ENCODE data around the gene NBR1.
"Not testable (repeated sequence)": the region's sequence is repeated elsewhere in the genome, so short reads cannot be mapped to it uniquely, and the experiment has no call there.

Gene NBR1

DNA sequence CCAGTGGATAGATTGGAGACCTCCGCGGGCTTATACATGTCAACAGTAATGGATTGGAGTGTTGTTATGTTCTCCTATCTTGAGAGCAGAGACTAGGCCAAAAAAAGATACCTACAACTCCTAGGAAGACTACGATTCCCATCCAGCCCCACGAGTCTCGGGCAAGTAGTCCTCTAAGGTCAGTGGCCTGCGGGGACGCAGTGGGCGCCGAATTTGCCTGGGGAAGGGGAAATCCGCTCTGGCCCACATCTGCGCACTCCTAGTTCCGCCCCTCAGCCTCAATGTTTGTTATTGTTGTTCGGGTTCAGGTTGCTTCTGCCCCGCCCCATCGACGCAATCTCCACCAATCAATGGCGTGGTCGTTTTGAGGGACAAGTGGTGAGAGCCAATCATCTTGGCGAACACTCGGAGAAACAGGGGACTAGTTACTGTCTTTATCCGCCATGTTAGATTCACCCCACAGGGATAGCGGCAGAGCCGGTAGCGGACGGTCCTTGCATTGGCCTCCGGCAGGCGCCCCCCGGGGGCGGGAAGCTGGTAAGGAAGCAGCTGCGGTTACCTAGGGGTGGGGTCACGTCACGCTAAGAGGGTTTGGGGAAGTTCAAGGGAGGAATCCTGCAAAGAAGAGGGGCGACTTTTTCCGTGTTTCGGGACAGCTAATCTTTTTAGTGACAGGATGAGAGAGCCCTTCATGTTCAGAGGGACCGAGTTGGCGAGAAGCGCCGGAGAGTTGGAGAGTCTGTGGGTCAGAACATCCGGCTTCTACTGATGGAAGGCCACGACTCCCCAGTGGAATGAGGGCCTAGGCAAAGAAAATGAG lies at the start of gene NBR1:
Gene NBR1 (plus strand): TSS at position 449 of the 820 bp plus-strand sequence. CDS start 4,586 bp downstream, outside the sequence.
- DNase-seq (ENCODE audit: low read depth in 2 of 3, low spot score in 2 of 3): peak; percentile 75 to 91 (median 82)

GRCh38 chr17:43125133-43125966 lies 45.7 kb upstream of the NBR1 start, which contains the start of gene BRCA1:
Gene BRCA1 (minus strand): TSS chr17:43125364. CDS start chr17:43124096, 1,268 bp downstream.
- DNase-seq (ENCODE audit: low read depth in 2 of 3, low spot score in 2 of 3): peak; percentile 78 to 92 (median 79)

GRCh38 chr17:43125967-43126910 lies 44.8 kb upstream of the NBR1 start:
- no peak for DNase-seq (ENCODE audit: low read depth in 2 of 3, low spot score in 2 of 3)

DNA sequence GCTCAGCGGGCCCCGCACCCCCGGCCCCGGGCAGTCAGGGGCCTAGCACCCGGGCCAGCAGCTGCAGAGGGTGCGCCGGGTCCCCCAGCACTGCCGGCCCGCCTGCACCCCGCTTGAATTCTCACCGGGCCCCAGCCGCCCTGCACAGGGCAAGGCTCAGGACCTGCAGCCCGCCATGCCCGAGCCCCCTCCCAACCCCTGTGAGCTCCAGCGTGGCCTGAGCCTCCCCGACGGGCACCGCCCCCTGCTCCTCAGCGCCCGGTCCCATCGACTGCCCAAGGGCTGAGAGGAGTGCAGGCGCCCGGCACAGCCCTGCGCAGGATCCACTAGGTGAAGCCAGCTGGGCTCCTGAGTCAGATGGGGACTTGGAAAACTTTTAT lies 44.1 kb upstream of the NBR1 start:
- no peak for DNase-seq (ENCODE audit: low read depth in 2 of 3, low spot score in 2 of 3)

- not testable (repeated sequence) for DNase-seq (ENCODE audit: low read depth in 2 of 3, low spot score in 2 of 3)
Measured at GRCh38 chr17:43127333-43127876, 43.6 kb upstream of the NBR1 start.

- no peak for DNase-seq (ENCODE audit: low read depth in 2 of 3, low spot score in 2 of 3)
Measured at GRCh38 chr17:43129671-43130010, 41.4 kb upstream of the NBR1 start.

DNA sequence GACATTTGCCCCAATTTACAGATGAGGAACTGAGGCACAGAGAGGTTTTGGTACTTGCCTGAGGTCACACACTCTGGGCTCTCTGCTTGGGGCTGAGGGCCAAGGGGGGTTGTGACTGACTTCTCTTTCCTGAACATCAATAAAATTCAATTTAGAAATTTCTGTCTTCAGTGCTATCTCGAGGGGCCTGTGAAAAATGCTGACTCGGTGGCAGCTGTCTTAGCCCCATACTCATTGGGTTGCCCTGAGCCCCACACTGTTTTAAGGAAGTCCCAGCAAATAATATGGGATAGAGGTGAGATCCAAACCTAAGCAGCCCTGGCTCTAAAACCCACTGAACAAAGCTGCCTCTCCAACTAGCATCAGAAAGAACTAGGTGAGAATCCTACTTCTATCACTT lies 38.9 kb upstream of the NBR1 start:
- no peak for DNase-seq (ENCODE audit: low read depth in 2 of 3, low spot score in 2 of 3)

- not testable (repeated sequence) for DNase-seq (ENCODE audit: low read depth in 2 of 3, low spot score in 2 of 3)
Measured at GRCh38 chr17:43133439-43133838, 37.6 kb upstream of the NBR1 start.

DNA sequence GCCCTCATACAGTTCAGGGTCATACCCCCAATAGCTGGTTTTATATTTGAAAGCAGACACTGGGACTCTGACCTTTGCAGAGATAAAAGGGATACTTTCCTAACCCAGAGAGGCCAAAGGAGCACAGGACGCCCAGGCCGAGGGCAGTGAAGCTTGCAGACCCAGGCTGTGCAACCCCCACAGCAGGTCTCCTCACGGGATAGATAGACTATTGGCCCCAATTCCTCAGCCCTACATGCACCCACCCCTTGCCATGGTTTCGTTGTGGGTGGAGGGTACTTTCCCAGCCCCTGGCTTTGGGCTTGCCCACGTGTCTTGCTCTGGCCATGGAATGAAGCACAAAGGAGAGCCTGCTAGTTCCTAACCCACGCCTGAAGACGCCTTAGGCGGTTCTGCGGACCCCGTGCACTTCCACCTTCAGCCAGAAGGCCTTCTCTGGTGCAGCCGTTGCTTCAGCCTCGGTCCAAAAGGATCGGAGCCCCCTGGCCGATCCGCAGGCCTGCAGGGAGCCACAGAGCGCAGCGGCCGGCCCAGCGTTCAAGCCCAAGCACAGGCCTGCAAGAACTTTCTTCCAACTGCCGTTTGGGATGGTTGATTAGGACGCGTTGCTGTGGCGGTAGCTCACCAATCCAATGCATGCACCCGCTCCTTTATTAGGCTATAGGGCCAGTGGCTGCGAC lies 36.1 kb upstream of the NBR1 start:
- no peak for DNase-seq (ENCODE audit: low read depth in 2 of 3, low spot score in 2 of 3)

- DNase-seq (ENCODE audit: low read depth in 2 of 3, low spot score in 2 of 3): no peak
Measured at GRCh38 chr17:43135454-43135819, 35.6 kb upstream of the NBR1 start.

DNA sequence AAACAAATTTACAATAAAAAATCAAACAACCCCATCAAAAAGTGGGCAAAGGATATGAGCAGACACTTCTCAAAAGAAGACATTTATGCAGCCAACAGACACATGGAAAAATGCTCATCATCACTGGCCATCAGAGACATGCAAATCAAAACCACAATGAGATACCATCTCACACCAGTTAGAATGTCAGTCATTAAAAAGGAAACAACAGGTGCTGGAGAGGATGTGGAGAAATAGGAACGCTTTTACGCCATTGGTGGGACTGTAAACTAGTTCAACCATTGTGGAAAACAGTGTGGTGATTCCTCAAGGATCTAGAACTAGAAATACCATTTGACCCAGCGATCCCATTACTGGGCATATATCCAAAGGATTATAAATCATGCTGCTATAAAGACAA lies 34.4 kb upstream of the NBR1 start:
- DNase-seq (ENCODE audit: low read depth in 2 of 3, low spot score in 2 of 3): not testable (repeated sequence)

DNA sequence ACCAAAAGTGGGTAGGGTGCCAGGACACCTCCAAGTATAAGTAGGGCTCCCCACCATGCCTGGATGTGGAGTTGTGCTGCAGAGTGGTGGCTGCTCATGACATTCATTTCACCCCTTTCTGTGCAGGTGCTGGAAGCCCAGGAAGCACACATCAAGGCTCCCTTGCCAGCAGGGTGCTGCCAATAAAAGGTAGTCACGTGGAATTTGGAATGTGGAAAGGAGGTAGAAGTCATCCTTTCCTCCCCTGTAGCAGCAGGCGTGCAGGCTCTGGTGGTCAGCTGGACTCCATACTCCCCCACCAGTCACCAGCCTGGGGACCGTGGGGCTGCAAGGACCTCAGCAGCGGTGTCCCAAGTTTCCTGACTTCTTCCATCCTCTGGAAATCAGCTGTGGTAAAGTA lies 32.5 kb upstream of the NBR1 start:
- DNase-seq (ENCODE audit: low read depth in 2 of 3, low spot score in 2 of 3): not testable (repeated sequence)

DNA sequence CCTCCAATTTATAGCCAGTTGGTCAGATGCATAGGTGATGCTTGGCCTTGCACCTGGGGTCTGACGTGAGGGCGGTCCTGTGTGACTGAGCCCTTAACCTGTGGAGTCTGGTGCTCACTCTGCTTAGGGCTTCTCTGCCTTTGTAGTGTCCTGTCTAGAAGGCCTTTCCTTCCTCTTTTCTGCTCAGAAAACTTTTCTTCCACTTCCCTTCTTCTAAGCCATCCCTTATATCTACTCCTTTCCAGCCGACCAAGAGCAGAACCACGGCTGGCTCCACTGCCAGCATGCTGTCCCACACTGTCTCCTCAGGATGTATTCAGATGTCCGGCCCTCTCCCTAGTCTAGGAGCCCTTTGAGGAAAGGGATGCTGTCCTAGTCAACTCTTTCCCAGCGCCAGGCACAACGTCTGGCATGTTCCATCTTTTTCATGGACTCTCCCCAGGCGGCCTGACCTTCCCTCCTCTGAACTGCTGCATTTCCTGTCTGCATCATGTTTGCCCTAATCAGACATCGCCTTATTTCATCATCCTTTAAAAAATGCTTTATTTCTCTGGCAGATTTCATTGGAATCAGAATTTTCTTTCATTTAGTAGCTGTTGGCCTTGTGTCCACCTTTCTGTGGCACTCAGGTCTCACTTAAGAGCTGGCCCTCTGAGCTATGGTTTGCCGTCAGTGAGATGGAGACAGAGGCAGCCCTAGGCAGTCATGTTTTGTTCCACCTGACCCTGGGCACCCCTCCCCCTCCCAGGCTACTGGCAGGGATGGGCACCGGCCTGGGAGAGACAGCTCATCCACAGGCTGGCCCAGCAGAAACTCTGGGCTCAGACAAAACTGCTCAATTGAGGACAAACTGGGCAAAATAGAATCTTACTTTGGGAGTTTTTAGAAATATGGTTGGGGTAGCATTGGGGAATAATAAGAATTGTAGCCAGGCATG lies 30.4 kb upstream of the NBR1 start:
- DNase-seq (ENCODE audit: low read depth in 2 of 3, low spot score in 2 of 3): no peak

- no peak for DNase-seq (ENCODE audit: low read depth in 2 of 3, low spot score in 2 of 3)
Measured at GRCh38 chr17:43142153-43142552, 28.9 kb upstream of the NBR1 start.

- DNase-seq (ENCODE audit: low read depth in 2 of 3, low spot score in 2 of 3): no peak
Measured at GRCh38 chr17:43143201-43143600, 27.8 kb upstream of the NBR1 start.

DNA sequence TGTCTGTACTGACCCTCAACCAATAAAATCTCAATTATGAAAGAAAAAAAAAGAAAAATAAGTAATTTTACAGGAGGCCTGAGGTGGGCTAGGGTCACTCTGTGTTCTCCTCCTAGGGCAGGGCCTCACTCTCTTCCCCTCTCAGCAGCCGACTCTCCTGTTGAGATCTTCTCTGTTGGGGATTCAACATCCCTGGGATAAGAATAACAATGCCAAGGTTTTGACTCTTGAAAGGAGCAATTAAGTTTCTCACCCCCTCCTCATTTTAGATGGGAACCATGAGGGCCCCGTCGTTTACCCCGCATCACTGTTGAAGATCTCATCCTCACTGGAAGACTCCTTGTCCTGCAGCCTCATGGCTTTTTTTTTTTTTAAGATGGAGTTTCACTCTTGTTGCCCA lies 24.4 kb upstream of the NBR1 start:
- no peak for DNase-seq (ENCODE audit: low read depth in 2 of 3, low spot score in 2 of 3)

DNA sequence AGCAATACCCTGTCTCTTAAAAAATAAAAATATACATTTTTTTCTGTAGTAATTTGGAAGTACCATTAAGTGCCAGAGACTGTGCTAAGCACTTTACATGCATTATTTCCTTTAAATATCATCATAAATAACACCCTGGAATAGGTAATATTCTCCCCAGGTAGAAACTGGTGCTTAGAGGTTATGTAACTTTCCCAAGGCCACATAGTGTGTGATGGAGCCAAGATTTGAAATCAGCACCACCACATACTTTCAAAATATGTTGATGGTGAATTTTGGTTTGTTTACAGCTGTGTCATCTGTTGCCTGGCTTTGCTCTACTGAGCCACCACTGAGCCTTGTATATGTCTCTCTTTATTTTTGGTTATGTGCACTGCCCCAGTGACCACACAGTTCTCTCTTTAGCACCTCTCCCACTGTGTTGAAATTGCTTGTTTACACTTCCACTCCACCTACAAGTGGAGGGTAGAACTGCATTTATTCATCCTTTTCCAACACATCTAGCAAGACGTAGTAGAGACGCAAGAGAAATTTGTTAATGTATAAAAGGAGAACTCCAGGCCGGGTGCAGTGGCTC lies 19.0 kb upstream of the NBR1 start:
- no peak for DNase-seq (ENCODE audit: low read depth in 2 of 3, low spot score in 2 of 3)

GRCh38 chr17:43153197-43153835 lies 17.7 kb upstream of the NBR1 start:
- not testable (repeated sequence) for DNase-seq (ENCODE audit: low read depth in 2 of 3, low spot score in 2 of 3)

Data from activated CD8-positive, alpha-beta memory T cell treated with anti-CD3 and anti-CD28 coated beads for 48 hours (primary cell).